AG10803 (cell line): ENCODE results near the gene DBT.

Experiments
- DNase-seq: peaks from one replicate; pipeline ENCODE4 v3.0.0; 2010; ENCODE audit warnings: low read depth
- H3K4me3 ChIP-seq: 2 replicates; pipeline ENCODE4 v1.5.1; 2011; ENCODE audit warnings: mild to moderate bottlenecking, low read length, control low read depth
- CTCF ChIP-seq: conservative IDR thresholded peaks from 2 replicates; pipeline ENCODE4 v1.5.1; 2011; ENCODE audit warnings: mild to moderate bottlenecking, low read length, control low read depth, inconsistent platforms

Gene DBT

GRCh38 chr1:100142343-100142742, 107.3 kb downstream of the DBT start:
- DNase-seq = no peak
- no peak for TF ChIP-seq CTCF
- no peak overlapping the region for H3K4me3 ChIP-seq

- TF ChIP-seq CTCF = no peak
- DNase-seq = no peak
- H3K4me3 ChIP-seq = no peak overlapping the region
These were observed 108.4 kb downstream of the DBT start for GRCh38 chr1:100141192-100141591.

- DNase-seq = no peak
- H3K4me3 ChIP-seq = no peak overlapping the region
- TF ChIP-seq CTCF = no peak
These were observed 112.0 kb downstream of the DBT start for GRCh38 chr1:100137602-100138001.
